PC-9 (cell line): ENCODE data around the gene GPR37L1. TPM values are rescaled to one million over a fixed set of nuclear protein-coding genes. Genes with fewer than 3 reads are reported as not detected.

Experiments
- BruUV-seq: library from RNA; stranded (reverse); fragments of 400-500 nt; replicated peaks from 2 replicates; lab custom pipeline; 2021; lab: Mats Ljungman, UMichigan
- CTCF ChIA-PET: fragments of 300-600 bp; sonication (Branson Sonifier 250); formaldehyde crosslinking; loops from one replicate; lab custom pipeline; 2022; ENCODE audit warnings: antibody characterized with exemption; lab: Charles Lee
- POLR2A ChIA-PET: fragments of 300-600 bp; sonication (Branson Sonifier 250); formaldehyde crosslinking; loops from one replicate; lab custom pipeline; 2022; ENCODE audit warnings: antibody characterized with exemption; ENCODE audit not compliant: unreplicated experiment; lab: Charles Lee
- DNase-seq, 2 experiments: peaks; one replicate each; pipeline versions ENCODE4 v3.0.0 to v3.0.0-alpha.2; 2015 to 2022; ENCODE audit warnings: mixed read lengths in 1 of 2
- H2AFZ ChIP-seq: fragments of 200-600 bp; sonication (generic); 2 replicates; pipeline ENCODE4 v1.8.1; 2017; ENCODE audit warnings: antibody characterized with exemption
- H3F3A ChIP-seq: fragments of 200-600 bp; sonication (generic); 2 replicates; pipeline ENCODE4 v1.8.1; 2017; ENCODE audit warnings: antibody characterized with exemption, mild to moderate bottlenecking, low read depth; ENCODE audit not compliant: insufficient read depth
- H3K27ac ChIP-seq: fragments of 200-600 bp; sonication (generic); 2 replicates; pipeline ENCODE4 v1.6.1; 2016; ENCODE audit warnings: mixed run types
- H3K27me3 ChIP-seq: fragments of 200-600 bp; sonication (generic); 2 replicates; pipeline ENCODE4 v1.6.1; 2016; ENCODE audit warnings: low read depth, mixed run types; ENCODE audit not compliant: insufficient read depth
- H3K36me3 ChIP-seq: fragments of 200-600 bp; sonication (generic); 2 replicates; pipeline ENCODE4 v1.6.1; 2016; ENCODE audit warnings: low read depth, mixed run types
- H3K4me1 ChIP-seq: fragments of 200-600 bp; sonication (generic); replicated peaks from 2 replicates; pipeline ENCODE4 v1.6.1; 2016; ENCODE audit warnings: mixed run types; ENCODE audit not compliant: insufficient read depth
- H3K4me2 ChIP-seq: fragments of 200-600 bp; sonication (generic); 2 replicates; pipeline ENCODE4 v1.6.1; 2017; ENCODE audit warnings: mixed run types
- H3K4me3 ChIP-seq: fragments of 200-600 bp; sonication (generic); 2 replicates; pipeline ENCODE4 v1.6.1; 2016; ENCODE audit warnings: mixed run types
- H3K79me2 ChIP-seq: fragments of 200-600 bp; sonication (generic); 2 replicates; pipeline ENCODE4 v1.6.1; 2017; ENCODE audit warnings: low read depth, mixed run types
- H3K9me2 ChIP-seq: fragments of 200-600 bp; sonication (generic); 2 replicates; pipeline ENCODE4 v1.8.1; 2017; ENCODE audit warnings: mild to moderate bottlenecking; ENCODE audit not compliant: insufficient read depth
- H3K9me3 ChIP-seq: fragments of 200-600 bp; sonication (generic); 2 replicates; pipeline ENCODE4 v1.8.1; 2016; ENCODE audit warnings: low read depth; ENCODE audit not compliant: insufficient read depth
- H4K20me1 ChIP-seq: fragments of 200-600 bp; sonication (generic); 2 replicates; pipeline ENCODE4 v1.8.1; 2017; ENCODE audit not compliant: insufficient read depth
- EZH2 ChIP-seq: fragments of 200-600 bp; sonication (generic); IDR thresholded peaks from 2 replicates; pipeline ENCODE4 v1.8.0; 2017; ENCODE audit warnings: antibody characterized with exemption, low read depth
- intact Hi-C: fragments of 100-400 bp; cut with micrococcal nuclease; formaldehyde crosslinking; loops from one replicate; pipeline ENCODE4 v1.10.0; 2022; ENCODE audit not compliant: unreplicated experiment
- total RNA-seq: library from RNA; stranded (reverse); gene quantifications from 2 replicates; pipeline ENCODE4 v1.2.3, GENCODE V29; 2021
- TF ChIP-seq, protein P1 (sequence below): fragments of 200-600 bp; sonication (generic); conservative IDR thresholded peaks from 2 replicates; pipeline ENCODE4 v1.6.1; 2017; ENCODE audit warnings: mixed run types, antibody characterized with exemption, mild to moderate bottlenecking, moderate library complexity

The GPR37L1 gene
- total RNA-seq, 1 experiment from 2014 or later, result 0.33 TPM

DNA sequence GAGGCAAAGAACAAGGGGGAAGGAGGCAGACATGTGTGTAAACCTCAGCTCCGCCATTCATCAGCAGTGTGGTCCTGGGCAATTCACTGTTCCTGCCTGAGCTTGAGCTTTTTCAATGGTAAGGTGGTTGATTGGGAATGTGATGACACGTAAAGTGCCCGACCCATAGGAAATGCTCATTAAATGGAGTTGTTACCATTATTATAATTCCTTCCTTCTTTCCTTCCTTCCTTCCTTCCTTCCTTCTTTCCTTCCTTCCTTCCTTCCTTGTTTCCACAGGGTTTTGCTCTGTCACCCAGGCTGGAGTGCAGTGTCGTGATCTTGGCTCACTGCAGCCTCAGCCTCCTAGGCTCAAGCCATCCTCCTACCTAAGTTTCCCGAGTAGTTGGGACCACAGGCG, 4.3 kb downstream of the GPR37L1 start:
- Histone ChIP-seq H3K27ac (no peak overlapping the region), H3K9me2 (no peaks in the 10 kb centered on the region), H3K79me2 (no peaks in the 10 kb centered on the region), H2AFZ (no peak overlapping the region), H3F3A (peaks cover 11% of the 10 kb centered on the region), H3K36me3 (no peaks in the 10 kb centered on the region), H3K9me3 (no peaks in the 10 kb centered on the region), H3K4me3 (no peak overlapping the region), H3K4me2 (no peak overlapping the region), H3K27me3 (no peaks in the 10 kb centered on the region), H4K20me1 (no peaks in the 10 kb centered on the region; the same call in 1 of the 2 replicates), H3K4me1 (peaks cover 6% of the 10 kb centered on the region)
- no peak for DNase-seq
- ChIA-PET CTCF (interaction anchor here (0.5 kb wide), 1 partner anchor 54 kb away, joined by 6 read pairs; no protein-coding TSS in a partner anchor), POLR2A (no interaction called here)
- TF ChIP-seq EZH2, result no peak
- TF ChIP-seq, protein P1, sequence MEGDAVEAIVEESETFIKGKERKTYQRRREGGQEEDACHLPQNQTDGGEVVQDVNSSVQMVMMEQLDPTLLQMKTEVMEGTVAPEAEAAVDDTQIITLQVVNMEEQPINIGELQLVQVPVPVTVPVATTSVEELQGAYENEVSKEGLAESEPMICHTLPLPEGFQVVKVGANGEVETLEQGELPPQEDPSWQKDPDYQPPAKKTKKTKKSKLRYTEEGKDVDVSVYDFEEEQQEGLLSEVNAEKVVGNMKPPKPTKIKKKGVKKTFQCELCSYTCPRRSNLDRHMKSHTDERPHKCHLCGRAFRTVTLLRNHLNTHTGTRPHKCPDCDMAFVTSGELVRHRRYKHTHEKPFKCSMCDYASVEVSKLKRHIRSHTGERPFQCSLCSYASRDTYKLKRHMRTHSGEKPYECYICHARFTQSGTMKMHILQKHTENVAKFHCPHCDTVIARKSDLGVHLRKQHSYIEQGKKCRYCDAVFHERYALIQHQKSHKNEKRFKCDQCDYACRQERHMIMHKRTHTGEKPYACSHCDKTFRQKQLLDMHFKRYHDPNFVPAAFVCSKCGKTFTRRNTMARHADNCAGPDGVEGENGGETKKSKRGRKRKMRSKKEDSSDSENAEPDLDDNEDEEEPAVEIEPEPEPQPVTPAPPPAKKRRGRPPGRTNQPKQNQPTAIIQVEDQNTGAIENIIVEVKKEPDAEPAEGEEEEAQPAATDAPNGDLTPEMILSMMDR, result no peak
- BruUV-seq, result no TSS peak
- intact Hi-C loops, result no loop called here

DNA sequence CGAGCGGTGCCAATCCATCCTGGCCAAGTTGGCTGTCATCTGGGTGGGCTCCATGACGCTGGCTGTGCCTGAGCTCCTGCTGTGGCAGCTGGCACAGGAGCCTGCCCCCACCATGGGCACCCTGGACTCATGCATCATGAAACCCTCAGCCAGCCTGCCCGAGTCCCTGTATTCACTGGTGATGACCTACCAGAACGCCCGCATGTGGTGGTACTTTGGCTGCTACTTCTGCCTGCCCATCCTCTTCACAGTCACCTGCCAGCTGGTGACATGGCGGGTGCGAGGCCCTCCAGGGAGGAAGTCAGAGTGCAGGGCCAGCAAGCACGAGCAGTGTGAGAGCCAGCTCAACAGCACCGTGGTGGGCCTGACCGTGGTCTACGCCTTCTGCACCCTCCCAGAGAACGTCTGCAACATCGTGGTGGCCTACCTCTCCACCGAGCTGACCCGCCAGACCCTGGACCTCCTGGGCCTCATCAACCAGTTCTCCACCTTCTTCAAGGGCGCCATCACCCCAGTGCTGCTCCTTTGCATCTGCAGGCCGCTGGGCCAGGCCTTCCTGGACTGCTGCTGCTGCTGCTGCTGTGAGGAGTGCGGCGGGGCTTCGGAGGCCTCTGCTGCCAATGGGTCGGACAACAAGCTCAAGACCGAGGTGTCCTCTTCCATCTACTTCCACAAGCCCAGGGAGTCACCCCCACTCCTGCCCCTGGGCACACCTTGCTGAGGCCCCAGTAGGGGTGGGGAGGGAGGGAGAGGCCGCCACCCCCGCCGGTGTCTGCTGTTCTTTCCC, 5.3 kb downstream of the GPR37L1 start:
- intact Hi-C loops, result no loop called here
- peaks cover 17% of the 10 kb centered on the region for H3F3A ChIP-seq
- H3K9me3 ChIP-seq, result no peaks in the 10 kb centered on the region
- no peaks in the 10 kb centered on the region for H3K79me2 ChIP-seq
- H3K4me1 ChIP-seq, result peaks cover 12% of the 10 kb centered on the region
- no peak overlapping the region for H3K27ac ChIP-seq
- H4K20me1 ChIP-seq, result no peaks in the 10 kb centered on the region; the same call in 1 of the 2 replicates
- H3K36me3 ChIP-seq, result no peaks in the 10 kb centered on the region
- no peaks in the 10 kb centered on the region for H3K27me3 ChIP-seq
- H3K4me2 ChIP-seq, result no peak overlapping the region
- CTCF ChIA-PET, result interaction anchor here (0.7 kb wide), 2 partner anchors 212 to 268 kb away, joined by 5 to 7 read pairs; no protein-coding TSS in a partner anchor
- H2AFZ ChIP-seq, result no peak overlapping the region
- DNase-seq, result no peak
- no peak for TF ChIP-seq EZH2
- TF ChIP-seq, protein P1, result no peak
- no TSS peak for BruUV-seq
- POLR2A ChIA-PET, result no interaction called here
- no peaks in the 10 kb centered on the region for H3K9me2 ChIP-seq
- H3K4me3 ChIP-seq, result no peak overlapping the region

DNA sequence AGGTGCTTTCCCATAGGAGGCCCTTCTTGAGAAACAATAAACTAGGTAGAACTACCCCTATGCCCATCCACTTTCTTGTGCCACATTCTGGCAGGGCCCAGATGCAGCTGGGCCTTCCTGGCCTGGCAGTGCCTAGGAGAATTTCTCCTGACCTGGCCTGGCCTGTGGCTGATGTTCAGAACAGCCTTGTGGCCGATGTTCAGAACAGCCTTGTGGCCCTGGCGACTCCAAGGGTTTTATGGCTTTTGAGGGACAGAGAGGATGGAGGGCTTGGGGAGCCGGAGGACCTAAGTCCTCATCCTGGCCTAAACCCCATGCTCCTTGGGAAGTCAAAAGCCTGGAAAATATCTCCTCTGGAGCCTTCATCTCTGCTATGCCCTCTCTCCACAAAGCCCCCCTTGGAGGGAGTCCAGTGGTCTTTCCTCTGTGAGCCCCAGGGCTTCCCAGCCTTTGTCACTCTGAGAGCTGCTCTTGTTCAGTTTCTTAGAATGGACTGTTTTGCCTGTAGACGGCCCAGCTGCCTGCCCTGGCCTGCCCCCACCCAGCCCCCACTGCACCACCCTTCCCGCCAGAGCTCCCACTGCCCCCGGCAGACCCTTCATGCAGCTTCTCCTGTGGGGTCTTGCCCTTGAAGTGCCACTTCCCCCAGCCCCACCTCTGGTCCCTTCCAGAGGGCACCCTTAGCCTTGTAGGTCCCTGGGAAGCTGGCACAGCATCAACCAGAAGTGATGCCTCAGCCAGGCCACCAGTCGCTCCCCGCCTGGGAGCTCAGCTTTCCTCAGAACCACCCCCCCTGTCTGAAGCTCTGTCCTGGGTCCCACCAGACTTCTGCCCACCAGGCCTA, 7.0 kb downstream of the GPR37L1 start:
- no peak overlapping the region for H3K4me3 ChIP-seq
- intact Hi-C loops, result no loop called here
- 0 out of 2 replicates have a peak, but pooled peaks cover 6% of the 10 kb centered on the region for H3K36me3 ChIP-seq
- DNase-seq, result no peak
- no peaks in the 10 kb centered on the region for H3K27me3 ChIP-seq
- peaks cover 12% of the 10 kb centered on the region for H3K4me1 ChIP-seq
- H4K20me1 ChIP-seq, result no peaks in the 10 kb centered on the region; the same call in 1 of the 2 replicates
- H3K4me2 ChIP-seq, result no peak overlapping the region
- H3F3A ChIP-seq, result peaks cover 17% of the 10 kb centered on the region
- H3K79me2 ChIP-seq, result no peaks in the 10 kb centered on the region
- TF ChIP-seq, protein P1, result no peak
- TF ChIP-seq EZH2, result no peak
- BruUV-seq, result no TSS peak
- no peak overlapping the region for H3K27ac ChIP-seq
- POLR2A ChIA-PET, result interaction anchor here (0.5 kb wide), 1 partner anchor 120 kb away, joined by 3 read pairs; the partner anchor contains the start of gene ELF3
- H3K9me3 ChIP-seq, result no peaks in the 10 kb centered on the region
- H3K9me2 ChIP-seq, result no peaks in the 10 kb centered on the region
- no peak overlapping the region for H2AFZ ChIP-seq
- CTCF ChIA-PET, result no interaction called here
